ENCODE measurements around the gene CTNNBL1. TPM values are rescaled to one million over a fixed set of nuclear protein-coding genes. Genes with fewer than 3 reads are reported as not detected.
"Not testable (repeated sequence)": the region's sequence is repeated elsewhere in the genome, so short reads cannot be mapped to it uniquely, and the experiment has no call there.

The CTNNBL1 gene
- total RNA-seq, 1 donor, result 19.5 TPM

DNA sequence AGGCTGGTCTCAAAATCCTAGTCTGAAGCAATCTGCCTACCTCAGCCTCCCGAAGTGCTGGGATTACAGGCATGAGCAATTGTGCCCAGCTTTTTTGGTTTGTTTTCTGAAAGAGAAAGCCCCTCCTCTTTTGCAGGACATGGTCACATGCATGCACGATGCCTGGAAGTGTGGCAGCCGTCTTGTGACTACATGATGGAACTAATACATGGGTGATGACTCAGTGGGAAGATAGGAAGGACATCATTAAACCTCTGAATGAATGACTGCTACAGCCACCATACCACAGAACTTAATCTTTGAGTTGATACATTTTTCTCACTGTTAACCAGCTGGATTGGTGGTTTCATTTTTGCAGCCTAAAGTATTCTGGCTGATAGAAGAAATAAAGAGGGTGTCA is 13.4 kb upstream of the CTNNBL1 start:
- TF ChIP-seq, protein P1, sequence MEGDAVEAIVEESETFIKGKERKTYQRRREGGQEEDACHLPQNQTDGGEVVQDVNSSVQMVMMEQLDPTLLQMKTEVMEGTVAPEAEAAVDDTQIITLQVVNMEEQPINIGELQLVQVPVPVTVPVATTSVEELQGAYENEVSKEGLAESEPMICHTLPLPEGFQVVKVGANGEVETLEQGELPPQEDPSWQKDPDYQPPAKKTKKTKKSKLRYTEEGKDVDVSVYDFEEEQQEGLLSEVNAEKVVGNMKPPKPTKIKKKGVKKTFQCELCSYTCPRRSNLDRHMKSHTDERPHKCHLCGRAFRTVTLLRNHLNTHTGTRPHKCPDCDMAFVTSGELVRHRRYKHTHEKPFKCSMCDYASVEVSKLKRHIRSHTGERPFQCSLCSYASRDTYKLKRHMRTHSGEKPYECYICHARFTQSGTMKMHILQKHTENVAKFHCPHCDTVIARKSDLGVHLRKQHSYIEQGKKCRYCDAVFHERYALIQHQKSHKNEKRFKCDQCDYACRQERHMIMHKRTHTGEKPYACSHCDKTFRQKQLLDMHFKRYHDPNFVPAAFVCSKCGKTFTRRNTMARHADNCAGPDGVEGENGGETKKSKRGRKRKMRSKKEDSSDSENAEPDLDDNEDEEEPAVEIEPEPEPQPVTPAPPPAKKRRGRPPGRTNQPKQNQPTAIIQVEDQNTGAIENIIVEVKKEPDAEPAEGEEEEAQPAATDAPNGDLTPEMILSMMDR (IDR thresholded peaks at IDR 0.05; ENCODE audit: extremely low read depth, low read depth, low read length), result no peak
- no peak overlapping the region for H3K27ac ChIP-seq (ENCODE audit: low read depth, low read length)
- H3K36me3 ChIP-seq (ENCODE audit: insufficient read depth, low read length), result no peaks in the 10 kb centered on the region
- H3K4me1 ChIP-seq (ENCODE audit: insufficient read depth, low read length), result no peaks in the 10 kb centered on the region
- H3K4me2 ChIP-seq (ENCODE audit: insufficient read depth, low read length), result no peak overlapping the region
- H2AFZ ChIP-seq (ENCODE audit: low read length), result no peak overlapping the region
- H3K9me3 ChIP-seq (ENCODE audit: low read depth, low read length), result no peaks in the 10 kb centered on the region
- no peaks in the 10 kb centered on the region for H3K79me2 ChIP-seq (ENCODE audit: insufficient read depth, low read length)
- H3K27me3 ChIP-seq (ENCODE audit: insufficient read depth, low read length), result peaks cover 21% of the 10 kb centered on the region
- peak; percentile 42 for DNase-seq (ENCODE audit: insufficient read length, low spot score, missing footprints)
- H3K4me3 ChIP-seq (ENCODE audit: insufficient read depth, low read length), result no peak overlapping the region
- no peaks in the 10 kb centered on the region for H4K20me1 ChIP-seq (ENCODE audit: insufficient read depth, low read length)

GRCh38 chr20:37681384-37682112 is 12.3 kb upstream of the CTNNBL1 start:
- no peak overlapping the region for H3K4me2 ChIP-seq (ENCODE audit: insufficient read depth, low read length)
- H3K36me3 ChIP-seq (ENCODE audit: insufficient read depth, low read length), result no peaks in the 10 kb centered on the region
- DNase-seq (ENCODE audit: insufficient read length, low spot score, missing footprints), result peak; percentile 47
- peaks cover 2% of the 10 kb centered on the region for H3K9me3 ChIP-seq (ENCODE audit: low read depth, low read length)
- H3K27ac ChIP-seq (ENCODE audit: low read depth, low read length), result no peak overlapping the region
- TF ChIP-seq, protein P1 (IDR thresholded peaks at IDR 0.05; ENCODE audit: extremely low read depth, low read depth, low read length), result no peak
- H4K20me1 ChIP-seq (ENCODE audit: insufficient read depth, low read length), result no peaks in the 10 kb centered on the region
- H3K79me2 ChIP-seq (ENCODE audit: insufficient read depth, low read length), result no peaks in the 10 kb centered on the region
- no peaks in the 10 kb centered on the region for H3K4me1 ChIP-seq (ENCODE audit: insufficient read depth, low read length)
- H3K4me3 ChIP-seq (ENCODE audit: insufficient read depth, low read length), result no peak overlapping the region
- no peak overlapping the region for H2AFZ ChIP-seq (ENCODE audit: low read length)
- H3K27me3 ChIP-seq (ENCODE audit: insufficient read depth, low read length), result peaks cover 10% of the 10 kb centered on the region

GRCh38 chr20:37683146-37683545 is 10.7 kb upstream of the CTNNBL1 start:
- not testable (repeated sequence) for H3K9me3 ChIP-seq (ENCODE audit: low read depth, low read length); H3K4me2 ChIP-seq (ENCODE audit: insufficient read depth, low read length); H3K4me3 ChIP-seq (ENCODE audit: insufficient read depth, low read length); H4K20me1 ChIP-seq (ENCODE audit: insufficient read depth, low read length); H3K36me3 ChIP-seq (ENCODE audit: insufficient read depth, low read length); H3K79me2 ChIP-seq (ENCODE audit: insufficient read depth, low read length); H3K27me3 ChIP-seq (ENCODE audit: insufficient read depth, low read length); H3K4me1 ChIP-seq (ENCODE audit: insufficient read depth, low read length); DNase-seq (ENCODE audit: insufficient read length, low spot score, missing footprints); H3K27ac ChIP-seq (ENCODE audit: low read depth, low read length); H2AFZ ChIP-seq (ENCODE audit: low read length)

DNA sequence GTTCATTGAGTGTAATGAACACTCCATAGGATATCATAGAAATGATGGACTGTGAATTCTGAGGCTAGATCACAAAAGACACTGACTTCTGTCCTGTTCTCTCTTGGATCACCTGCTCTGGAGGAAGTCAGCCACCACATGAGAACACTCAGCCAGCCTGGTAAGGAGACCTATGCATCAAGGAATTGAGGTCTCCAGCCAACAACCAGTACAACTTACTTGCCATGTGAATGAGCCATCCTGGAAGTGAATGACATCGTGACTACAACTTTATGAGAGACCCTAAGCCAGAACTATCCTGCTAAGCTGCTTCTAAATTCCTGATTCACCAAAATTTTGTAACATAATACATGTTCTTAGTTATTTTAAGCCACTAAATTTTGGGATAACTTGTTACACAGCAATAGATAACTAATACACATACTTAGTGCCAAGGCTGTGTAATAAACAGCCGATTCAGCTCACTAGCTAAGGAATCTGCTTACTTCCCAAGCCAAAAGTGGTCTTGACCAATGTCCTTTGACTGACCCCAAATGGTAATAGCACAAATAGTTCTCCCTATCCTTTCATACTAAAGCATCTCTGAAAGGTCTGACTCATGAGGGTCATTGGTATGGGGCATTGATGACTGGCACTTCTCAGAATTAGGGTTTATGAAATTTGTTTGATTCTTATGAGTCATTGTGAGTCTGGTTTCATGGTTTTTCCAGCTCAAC is 6.9 kb upstream of the CTNNBL1 start:
- Histone ChIP-seq H3K4me2 (ENCODE audit: insufficient read depth, low read length) (no peak overlapping the region), H3K36me3 (ENCODE audit: insufficient read depth, low read length) (no peaks in the 10 kb centered on the region), H3K4me1 (ENCODE audit: insufficient read depth, low read length) (peaks cover 13% of the 10 kb centered on the region), H3K27me3 (ENCODE audit: insufficient read depth, low read length) (no peaks in the 10 kb centered on the region), H3K4me3 (ENCODE audit: insufficient read depth, low read length) (no peak overlapping the region), H3K9me3 (ENCODE audit: low read depth, low read length) (peaks cover 2% of the 10 kb centered on the region), H2AFZ (ENCODE audit: low read length) (no peak overlapping the region), H3K79me2 (ENCODE audit: insufficient read depth, low read length) (no peaks in the 10 kb centered on the region), H4K20me1 (ENCODE audit: insufficient read depth, low read length) (no peaks in the 10 kb centered on the region), H3K27ac (ENCODE audit: low read depth, low read length) (peak overlapping the region; percentile 38)
- TF ChIP-seq, protein P1 (IDR thresholded peaks at IDR 0.05; ENCODE audit: extremely low read depth, low read depth, low read length), result no peak
- peak; percentile 52 for DNase-seq (ENCODE audit: insufficient read length, low spot score, missing footprints)

Measured in osteoblast (primary cell).